ENCODE measurements around the gene TKTL1.

DNA sequence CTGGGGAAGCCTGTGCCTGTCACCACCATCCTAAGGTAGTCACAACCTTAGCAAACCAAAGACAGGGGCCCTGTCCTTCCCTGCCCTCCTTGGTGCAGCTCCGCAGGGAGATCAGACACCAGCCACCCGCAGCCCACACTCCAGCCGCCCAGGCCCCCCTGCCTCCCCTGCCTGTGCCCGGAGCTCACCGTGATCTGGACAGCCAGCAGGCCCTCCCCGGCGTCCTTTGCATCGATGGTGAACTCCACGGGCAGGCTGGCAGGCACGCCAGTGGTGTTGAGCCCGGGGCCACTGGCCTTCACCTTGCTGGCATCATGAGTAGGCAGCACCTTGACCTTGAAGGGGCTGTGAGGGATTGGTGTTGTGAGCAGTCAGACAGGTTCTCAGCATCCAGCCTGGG lies 62.4 kb downstream of the TKTL1 start:
- TF ChIP-seq, protein P1, sequence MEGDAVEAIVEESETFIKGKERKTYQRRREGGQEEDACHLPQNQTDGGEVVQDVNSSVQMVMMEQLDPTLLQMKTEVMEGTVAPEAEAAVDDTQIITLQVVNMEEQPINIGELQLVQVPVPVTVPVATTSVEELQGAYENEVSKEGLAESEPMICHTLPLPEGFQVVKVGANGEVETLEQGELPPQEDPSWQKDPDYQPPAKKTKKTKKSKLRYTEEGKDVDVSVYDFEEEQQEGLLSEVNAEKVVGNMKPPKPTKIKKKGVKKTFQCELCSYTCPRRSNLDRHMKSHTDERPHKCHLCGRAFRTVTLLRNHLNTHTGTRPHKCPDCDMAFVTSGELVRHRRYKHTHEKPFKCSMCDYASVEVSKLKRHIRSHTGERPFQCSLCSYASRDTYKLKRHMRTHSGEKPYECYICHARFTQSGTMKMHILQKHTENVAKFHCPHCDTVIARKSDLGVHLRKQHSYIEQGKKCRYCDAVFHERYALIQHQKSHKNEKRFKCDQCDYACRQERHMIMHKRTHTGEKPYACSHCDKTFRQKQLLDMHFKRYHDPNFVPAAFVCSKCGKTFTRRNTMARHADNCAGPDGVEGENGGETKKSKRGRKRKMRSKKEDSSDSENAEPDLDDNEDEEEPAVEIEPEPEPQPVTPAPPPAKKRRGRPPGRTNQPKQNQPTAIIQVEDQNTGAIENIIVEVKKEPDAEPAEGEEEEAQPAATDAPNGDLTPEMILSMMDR (IDR thresholded peaks at IDR 0.05; ENCODE audit: borderline replicate concordance, extremely low read depth, low read length, poor library complexity, severe bottlenecking): no peak
- no peak for TF ChIP-seq EZH2 (IDR thresholded peaks at IDR 0.05; ENCODE audit: borderline replicate concordance, low read depth, low read length, severe bottlenecking)

Measured in DND-41 (cell line).